Measurements from ENCODE around the gene MAB21L2.

DNA sequence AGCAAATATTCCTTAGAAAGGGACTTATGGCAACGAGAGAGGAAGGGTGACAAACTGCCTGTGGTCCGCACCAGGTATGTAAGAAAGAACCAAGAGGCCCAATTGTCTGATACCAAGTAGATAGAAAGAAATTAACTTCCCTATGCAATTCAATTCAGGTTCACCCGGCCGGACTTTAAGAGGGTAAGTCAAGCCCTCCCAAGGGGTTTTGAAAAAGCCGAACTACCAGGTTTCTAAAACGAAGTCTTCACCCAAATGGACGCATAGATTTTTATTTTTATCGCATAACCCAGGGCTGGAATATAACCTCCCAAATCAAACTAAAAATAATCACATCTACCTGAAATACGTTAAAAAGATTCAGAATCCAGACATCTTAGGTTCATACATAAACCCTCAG lies 1.6 kb upstream of the MAB21L2 start:
- TF ChIP-seq, protein P1, sequence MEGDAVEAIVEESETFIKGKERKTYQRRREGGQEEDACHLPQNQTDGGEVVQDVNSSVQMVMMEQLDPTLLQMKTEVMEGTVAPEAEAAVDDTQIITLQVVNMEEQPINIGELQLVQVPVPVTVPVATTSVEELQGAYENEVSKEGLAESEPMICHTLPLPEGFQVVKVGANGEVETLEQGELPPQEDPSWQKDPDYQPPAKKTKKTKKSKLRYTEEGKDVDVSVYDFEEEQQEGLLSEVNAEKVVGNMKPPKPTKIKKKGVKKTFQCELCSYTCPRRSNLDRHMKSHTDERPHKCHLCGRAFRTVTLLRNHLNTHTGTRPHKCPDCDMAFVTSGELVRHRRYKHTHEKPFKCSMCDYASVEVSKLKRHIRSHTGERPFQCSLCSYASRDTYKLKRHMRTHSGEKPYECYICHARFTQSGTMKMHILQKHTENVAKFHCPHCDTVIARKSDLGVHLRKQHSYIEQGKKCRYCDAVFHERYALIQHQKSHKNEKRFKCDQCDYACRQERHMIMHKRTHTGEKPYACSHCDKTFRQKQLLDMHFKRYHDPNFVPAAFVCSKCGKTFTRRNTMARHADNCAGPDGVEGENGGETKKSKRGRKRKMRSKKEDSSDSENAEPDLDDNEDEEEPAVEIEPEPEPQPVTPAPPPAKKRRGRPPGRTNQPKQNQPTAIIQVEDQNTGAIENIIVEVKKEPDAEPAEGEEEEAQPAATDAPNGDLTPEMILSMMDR (IDR thresholded peaks at IDR 0.05 in 8 of 11, conservative IDR thresholded peaks at IDR 0.05 in 3 of 11) = no peak
- TF ChIP-seq POLR2AphosphoS5 (IDR thresholded peaks at IDR 0.05) (no peak), POLR2A (IDR thresholded peaks at IDR 0.05) (no peak)

All from spleen (tissue), 7 donors.